HG02870 (cell line): ENCODE results near the gene GRIA1.

Experiments
- ATAC-seq: cut with Tn5 transposase; IDR thresholded peaks from one replicate; pipeline ENCODE4 v1.9.1; 2021; ENCODE audit warnings: mild to moderate bottlenecking, moderate library complexity; ENCODE audit not compliant: unreplicated experiment

The GRIA1 gene

DNA sequence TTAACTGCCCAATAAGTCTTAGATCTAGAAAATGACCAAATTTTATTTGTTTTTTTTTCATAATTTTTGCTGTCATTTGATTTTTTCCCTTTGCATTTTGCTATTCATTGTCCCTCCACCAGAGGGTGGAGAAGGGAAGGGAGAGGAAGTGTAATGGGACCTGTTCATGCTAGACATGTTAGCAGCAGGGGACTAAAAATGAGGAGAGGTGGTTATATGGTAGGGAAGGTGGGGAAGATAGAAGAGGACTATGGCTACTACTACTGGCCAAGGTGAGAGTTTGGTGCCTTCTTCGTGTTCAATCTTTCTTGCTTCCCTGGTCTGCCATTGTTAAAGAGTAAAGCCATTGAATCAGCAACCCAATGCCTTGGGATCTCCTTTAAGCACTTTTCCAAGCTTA is 6.4 kb downstream of the GRIA1 start:
- ATAC-seq, result no peak

DNA sequence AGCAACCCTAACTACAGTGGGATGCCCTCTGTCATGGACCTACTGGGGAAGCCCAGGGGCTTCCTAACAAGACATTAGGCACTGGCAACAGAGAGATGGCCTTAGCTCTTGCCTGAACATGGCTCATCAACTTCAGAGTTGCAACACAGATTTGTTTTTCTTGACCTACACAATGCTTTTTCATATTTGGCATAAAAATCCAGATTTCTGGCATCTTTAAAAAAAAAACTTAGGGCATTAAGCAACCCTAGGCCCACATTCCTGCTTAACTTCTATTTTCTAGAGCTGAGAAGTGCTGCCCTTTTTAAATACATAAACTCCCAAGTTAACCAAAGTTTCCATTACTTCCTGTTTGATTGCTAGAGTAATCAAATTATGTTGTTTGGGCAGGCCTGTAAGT is 8.0 kb downstream of the GRIA1 start:
- no peak for ATAC-seq

DNA sequence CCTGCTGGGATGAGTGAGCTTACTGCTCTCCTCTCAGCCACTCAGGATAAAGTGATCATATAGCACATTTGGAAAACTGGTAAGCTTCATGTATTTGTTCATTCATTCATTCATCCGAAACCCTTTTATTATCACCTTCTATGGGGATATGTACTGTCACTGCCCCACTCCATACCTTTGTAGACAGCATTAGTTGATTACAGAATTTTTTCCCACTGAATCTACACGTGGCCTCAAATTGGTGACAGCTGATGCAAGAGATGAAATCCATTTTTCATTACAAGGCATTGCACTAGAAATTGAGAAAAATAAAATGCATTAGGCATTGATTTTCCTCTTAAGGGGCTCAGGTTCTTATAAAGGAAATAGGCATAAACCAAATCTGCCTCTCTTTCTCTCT is 9.7 kb downstream of the GRIA1 start:
- ATAC-seq, result no peak

DNA sequence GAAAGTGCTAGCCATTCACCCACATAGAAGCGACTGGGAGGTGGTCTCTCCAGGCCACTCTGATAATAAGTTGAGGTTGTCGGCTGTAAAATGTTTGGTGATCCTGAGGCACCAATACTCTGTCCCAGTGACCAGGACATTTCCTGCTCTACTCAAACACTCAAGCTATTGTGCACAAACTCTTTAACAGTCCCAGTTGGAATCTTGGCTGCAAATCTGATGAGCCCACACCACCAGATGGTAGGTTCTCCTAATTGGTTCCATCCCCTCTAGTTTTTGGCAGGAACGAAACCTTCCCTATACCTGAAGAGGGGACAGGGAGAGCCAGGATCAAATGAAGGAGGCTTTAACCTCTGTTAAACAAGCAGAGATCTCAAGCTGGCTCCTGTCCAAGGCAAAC is 14.3 kb downstream of the GRIA1 start:
- ATAC-seq, result no peak

DNA sequence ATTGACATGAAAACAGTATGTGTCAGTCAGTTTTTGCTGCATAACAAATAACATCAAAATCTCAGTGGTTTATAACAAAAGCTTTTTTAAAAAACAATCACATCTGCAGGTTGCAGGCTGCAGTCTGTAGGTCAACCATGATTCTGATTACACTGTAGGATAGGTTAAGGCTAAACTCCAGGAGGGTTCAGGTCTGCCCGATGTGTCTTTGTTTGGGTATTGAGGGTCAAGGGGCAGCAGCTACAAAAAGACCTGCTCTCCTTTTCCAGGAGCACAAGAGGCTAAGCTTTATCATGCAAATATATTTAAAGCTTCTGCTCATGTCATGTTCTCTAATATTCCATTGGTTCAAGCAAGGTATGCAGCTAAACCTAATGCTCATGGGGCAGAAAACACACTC is 18.2 kb downstream of the GRIA1 start:
- ATAC-seq, result no peak

DNA sequence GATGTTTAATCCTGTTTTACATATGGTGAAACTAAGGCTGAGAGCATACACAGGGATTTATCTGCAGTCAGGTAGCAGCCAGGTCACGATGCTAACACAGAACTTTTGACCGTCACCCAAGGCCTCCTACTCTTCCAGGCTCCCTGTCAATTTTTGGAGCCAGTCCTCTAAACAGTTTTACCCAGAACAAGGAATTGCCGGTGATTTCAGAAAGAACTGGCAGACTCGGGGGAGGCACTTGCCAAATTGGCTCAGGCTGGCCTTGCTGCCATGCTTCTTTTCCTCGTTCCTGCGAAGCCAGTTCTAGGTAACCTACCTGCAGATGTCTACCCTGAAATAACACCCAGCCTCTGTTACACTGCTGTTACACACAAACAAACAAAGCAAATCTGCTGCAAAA is 21.2 kb downstream of the GRIA1 start:
- ATAC-seq, result no peak

DNA sequence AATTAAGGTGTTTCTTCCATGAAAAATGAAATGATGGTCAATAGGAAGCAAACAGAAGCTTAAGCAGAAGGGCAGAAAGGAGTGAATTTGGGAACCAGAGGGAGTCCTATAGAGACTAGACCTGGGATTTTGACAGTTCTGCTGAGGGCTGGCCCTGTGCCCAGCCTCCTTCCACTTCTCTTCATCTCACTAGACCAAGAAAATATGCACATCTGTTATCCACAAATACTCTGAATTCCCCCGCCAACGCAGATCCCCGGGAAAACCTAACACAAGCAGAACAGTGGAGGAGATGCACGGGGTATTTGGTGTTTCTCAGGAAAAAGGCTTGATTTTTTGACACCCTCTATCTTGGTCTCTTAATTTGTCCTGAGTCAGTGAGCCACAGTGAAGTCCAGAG is 22.7 kb downstream of the GRIA1 start:
- ATAC-seq, result no peak

DNA sequence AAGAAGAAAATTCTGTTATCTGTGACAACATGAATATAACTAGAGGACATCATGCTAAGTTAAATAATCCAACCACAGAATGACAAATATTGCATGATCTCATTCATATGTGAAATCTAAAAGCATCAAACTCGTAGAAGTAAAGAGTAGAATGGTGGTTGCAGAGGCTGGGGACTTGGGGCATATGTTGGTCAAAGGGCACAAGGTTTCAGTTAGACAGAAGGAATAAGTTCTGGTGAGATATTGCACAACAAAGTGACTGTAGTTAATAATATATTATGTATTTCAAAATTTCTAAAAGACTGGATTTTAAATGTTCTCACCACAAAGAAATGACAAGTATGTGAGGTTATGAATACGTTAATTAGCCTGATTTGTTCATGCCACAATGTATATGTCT is 24.8 kb downstream of the GRIA1 start:
- no peak for ATAC-seq

DNA sequence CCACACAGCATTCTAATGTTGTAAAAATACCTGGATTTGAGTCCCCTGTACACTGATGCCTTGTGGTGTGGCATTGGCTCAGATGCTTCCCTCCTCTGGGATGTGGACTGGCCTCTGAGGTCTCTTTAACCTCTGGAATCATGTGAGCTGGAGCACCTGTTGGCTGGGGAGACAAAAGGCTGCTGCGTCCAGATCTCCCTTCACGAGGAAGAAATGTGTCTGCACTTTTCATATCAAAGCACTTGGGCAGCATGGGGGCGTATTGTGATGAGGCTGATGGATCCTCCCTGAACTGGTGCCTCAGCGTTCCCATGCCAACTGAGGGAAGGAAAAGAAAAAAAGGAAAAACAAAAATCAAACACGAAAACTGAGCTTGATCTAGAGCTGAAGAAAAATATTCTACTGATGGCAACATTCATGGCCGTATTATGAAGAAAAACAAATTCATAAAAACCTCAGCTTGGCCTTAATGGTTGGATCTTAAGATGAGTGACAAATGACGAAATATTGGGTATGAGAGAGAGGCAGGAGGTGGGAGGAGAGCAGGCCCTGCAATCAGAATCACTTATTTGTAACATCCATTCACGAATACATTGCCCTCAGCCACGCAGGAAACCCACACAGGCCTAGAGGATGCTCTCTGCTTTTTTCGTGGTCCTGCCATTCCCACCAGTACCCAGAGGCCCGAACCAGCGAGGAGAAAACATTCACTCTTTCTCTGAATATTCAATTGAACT is 26.2 kb downstream of the GRIA1 start:
- ATAC-seq, result no peak

DNA sequence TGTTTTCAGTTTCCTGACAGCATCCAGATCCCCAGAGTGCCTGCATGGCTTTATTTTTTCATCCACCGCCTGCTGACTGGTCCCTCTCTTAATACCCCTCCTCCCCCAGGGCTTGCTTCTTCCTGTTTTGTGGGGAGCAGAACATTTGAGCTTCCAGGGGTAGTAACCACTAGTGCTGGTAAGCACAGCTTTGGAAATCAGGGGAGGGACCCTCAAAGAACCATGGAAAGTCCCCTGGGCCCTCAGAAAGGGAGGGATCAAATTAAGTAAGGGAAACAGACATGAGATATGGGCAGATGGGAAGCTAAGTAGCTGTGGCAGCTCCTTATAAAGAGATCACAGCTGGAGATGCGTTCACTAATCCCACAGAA is 26.8 kb downstream of the GRIA1 start:
- no peak for ATAC-seq

DNA sequence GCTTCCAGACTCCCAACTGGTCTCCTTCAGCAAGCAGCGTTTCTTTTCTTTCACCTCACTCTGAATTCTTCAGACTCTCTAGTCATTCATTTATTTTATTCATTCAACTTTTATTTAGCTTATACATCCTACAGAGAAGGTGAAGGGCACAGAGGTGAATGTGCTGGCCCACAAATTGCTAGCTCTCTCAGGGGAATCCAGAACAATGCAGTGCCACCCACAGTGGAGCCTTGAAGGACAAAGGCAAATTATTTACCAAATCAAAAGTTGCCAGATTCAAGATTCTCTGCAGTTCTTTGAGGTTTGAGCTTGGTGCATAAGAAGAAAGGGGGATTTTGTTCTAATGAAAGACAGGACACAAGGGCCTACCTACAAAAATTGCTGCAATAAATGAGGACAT is 29.7 kb downstream of the GRIA1 start:
- ATAC-seq, result no peak

DNA sequence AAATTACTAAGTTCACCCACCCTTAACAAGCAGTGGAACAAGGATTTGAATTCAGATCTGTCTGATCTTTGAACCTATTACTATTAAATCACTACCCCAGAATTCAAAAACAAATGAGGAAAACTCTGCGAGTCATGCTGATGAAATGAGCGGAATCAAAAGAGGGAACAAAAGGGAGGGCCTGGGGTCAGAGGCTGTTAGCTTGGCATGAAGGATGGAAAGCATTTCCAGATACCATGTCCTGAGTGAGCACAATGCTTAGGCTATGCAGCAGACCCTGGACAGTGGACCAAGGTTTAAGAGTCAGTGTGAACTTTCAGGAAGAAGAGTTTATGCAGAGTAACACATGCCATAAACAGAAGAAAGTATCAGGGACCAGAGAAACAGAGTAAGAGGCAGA is 30.5 kb downstream of the GRIA1 start:
- no peak for ATAC-seq

DNA sequence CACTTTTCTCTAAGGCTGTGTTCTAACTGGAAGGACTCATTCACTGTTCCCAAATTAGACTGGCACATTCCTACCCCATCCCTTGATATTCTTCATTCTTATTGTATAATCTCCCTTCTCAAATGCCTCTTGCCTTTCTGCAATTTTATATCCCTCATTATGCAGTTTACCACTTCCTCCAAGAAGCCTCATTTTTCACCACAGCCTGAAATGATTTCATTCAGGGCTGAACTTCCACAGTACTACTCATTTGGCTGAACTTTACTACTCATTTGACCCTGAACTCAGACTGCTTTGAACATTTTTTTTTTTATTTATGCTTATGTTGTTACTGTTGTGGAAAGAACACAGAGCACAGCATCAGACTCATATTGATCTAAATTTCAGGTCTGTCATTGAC is 32.7 kb downstream of the GRIA1 start:
- no peak for ATAC-seq

DNA sequence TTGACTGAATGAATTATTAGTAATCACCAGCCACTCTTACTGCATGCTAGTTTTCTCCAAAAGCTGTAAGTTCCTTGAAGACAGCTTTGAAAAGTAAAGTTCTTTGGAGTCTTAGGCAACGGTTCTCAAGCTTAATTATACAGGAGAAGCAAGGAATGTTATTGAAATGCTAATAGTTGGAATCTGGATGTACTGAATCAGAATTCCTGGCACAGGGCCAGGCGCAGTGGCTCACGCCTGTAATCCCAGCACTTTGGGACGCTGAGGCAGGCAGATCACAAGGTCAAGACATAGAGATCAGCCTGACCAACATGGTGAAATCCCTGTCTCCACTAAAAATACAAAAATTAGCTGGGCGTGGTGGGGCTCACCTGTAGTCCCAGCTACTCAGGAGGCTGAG is 33.4 kb downstream of the GRIA1 start:
- no peak for ATAC-seq

DNA sequence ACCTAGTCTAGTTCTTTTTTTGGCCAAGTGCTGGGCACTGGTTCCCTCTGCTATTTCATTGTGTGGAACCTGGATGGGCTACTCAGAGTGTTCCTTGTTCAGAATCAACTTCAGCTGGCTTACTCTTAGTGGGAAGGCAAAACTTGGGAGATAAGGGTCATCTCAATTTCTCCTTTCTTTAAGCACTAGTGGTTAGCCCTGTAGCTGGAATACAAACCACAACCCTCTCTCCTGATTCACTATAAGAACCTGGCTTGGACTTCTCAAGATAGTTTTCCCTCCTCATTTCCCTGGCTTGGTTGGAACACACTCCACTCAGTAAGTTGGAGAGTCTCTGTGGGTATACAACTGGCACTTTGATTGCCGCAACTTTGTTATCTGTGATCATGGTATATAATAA is 35.1 kb downstream of the GRIA1 start:
- ATAC-seq, result no peak

DNA sequence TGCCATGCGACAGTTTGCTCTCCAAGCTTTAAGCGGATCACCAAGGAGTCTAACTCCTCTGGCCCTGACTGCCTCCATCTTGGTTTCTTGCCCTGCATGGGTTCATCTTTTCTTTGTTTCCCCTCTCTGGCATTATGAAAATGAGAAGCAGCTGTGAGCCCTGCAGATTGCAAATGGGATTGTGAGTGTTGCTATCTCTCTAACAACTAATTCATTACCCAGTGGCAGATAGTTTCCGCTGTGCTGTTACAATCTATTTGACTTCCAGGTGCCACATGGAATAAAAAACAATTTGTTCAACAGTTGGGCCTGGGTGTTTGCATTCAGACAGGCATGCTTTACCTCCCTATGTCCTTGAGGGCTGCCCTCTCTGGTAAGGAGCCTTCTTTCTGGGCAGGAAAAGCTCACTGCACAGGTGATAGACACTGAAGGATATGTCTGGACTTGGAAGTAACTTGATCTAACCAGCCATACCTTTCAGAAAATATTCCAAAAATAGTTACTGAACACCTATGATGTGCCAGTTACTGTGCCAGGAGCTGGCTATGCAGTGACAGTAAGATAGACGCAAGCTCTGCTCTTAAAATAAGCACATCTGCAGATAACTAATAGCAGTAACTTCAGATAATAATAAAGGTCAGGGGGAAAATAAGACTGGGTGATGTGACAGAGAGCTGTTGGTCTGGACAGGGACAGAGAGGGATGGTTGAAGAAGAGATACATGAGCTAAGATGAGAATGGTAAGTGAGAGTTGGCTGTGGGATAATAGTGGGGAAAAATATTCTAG is 40.1 kb downstream of the GRIA1 start:
- ATAC-seq, result no peak

DNA sequence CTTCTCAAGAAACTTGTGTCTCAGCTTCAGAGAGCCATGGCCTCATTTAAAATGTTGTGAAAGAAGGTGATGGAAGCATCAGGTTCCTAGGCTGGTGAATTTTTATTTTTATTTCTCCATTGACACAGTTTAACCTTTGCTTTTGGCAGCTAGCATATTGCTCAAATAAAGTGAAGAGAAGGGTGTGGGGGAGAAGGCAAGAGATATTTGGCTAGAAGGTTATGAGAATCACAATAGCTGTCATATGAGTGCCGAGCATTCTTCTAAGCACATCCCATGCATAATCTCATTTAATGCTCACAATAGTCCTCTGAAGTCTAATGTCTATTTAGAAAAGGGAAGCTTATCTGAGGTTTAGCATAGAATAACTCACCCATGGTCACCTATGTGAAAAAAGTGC is 43.1 kb downstream of the GRIA1 start:
- ATAC-seq, result no peak

DNA sequence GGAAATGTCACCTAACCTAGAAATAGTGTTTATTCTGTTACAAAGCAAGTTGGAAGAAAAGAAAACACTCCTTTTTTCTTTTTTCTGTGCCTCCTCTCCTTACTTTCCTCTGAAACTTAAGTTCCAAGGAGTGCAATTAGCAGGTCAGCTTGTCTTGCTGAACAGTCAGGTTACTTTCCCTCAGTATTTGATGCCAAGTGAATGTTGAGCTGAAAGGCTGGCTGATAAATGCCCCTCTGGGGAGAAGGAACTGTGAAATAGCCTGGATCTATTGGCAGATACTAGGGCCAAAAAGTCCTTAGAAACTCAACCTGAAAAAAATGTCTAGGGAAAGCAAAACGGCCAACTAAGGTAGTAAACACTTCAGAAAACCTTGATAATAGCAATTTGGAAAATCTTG is 43.6 kb downstream of the GRIA1 start:
- no peak for ATAC-seq

DNA sequence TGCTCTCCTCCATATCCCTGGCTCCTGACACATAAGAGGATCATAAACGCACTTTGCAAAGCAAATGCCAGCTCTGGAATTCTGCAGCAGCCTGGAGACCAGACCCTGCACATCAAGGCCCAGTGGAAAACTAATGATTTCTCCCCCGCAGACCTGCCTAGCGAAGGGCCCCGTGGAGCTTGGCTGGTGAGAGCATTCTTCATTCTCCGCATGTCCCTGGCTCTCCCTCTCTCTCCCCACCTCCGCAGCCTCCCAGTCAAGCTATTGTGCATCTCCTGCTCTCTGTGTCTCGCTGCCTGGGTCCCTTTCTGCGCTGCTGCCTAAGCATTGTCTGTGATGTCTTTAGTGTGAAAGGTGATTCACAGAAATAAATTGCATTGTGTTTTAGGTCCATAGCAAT is 46.7 kb downstream of the GRIA1 start:
- no peak for ATAC-seq

DNA sequence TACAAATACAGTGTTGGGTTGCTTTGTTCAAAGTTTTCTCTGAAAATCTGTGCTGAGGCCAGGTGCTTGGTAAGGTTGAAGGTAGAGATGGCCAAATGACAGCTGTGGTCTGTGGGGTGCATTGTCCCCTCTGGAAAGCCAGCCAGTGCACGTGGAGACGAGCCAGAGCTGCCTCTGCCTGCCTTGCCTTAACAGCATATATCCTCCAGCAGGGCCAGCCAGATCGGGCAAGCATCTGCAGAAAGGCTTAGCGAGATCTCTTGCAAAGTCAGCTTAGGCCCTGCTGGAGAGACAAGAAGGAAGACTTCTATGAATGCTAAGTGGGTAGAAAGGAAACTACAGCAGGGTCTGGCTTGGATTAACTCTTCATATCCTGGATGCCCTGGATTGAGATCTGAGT is 49.5 kb downstream of the GRIA1 start:
- no peak for ATAC-seq

DNA sequence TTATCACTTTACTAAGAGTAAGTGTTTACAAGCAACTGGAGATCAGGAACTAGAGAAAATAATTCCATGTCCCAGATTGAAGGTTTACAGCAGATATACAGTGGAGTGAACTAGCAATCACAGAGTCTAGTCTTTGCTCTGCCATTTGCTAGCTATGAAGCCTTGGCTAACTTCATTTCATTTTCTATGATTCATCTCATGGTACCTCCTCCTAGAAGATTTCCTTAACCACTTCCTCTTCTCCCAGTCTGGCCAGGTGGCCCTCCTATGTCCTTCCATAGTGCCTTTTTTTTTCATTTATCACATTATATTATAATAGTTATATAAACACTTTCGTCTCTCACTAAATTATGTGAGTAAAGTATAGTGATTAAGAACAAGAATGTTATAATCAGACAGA is 52.1 kb downstream of the GRIA1 start:
- ATAC-seq, result no peak

DNA sequence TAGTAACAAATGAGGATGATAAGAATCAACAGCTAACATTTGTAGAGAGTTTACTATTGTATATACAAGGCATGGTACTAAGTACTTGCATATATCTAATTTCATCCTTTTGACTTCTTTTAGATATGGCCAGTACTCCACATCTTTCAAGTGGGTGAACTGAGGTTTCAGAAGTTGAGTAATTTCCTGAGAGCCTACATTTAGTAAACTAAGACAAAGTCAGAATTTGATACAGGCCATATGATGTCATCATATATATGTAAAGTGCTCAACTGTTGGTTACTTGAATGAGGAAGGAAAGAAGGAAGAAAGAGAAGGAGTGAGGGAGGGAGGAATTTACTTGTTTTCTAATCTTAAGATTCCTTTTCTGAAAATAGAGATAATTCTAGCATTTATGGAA is 52.8 kb downstream of the GRIA1 start:
- ATAC-seq, result no peak

DNA sequence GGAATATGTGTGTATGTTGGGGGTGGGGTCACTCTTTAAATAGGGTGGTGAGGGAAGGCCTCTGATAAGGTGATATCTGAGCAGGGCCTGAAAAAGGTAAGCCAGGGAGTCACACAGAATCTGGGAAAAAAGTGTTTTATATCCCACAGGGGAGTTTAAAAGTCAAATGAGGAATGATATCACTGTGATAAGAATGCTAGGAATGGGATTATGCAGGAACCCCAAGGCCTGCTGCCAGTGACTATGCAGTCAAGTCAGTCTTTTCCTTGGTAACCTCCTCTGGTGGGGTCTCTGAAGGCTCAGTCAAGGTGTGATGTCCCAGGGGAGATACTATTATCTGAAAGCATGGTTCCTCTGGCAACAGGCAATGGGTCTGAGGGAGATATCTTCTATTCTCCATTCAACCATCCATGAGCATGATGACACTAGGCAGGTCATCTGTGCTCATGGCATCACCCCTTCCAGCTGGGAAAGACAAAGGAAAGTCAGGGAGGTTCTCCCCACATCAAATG is 53.5 kb downstream of the GRIA1 start:
- no peak for ATAC-seq
